Measurements from ENCODE around the gene GRIK5. TPM values are rescaled to one million over a fixed set of nuclear protein-coding genes. Genes with fewer than 3 reads are reported as not detected.
"Not testable (repeated sequence)": the region's sequence is repeated elsewhere in the genome, so short reads cannot be mapped to it uniquely, and the experiment has no call there.

GRIK5 gene
- total RNA-seq, 2 donors from 2014 or later, result 2.1 to 5.9 TPM

GRCh38 chr19:41993612-41994483 lies 76.2 kb downstream of the GRIK5 start, which contains the start of gene ATP1A3:
Gene ATP1A3 (minus strand): TSS chr19:41994230. CDS start chr19:41994076, 154 bp downstream.
- DNase-seq (peak; percentile 27 to 59 (median 36)), ATAC-seq (peak; percentile 56)
- intact Hi-C loops (cut with DNase I), result no loop called here
- no peaks in the 10 kb centered on the region for H3K9me3 ChIP-seq
- TF ChIP-seq CTCF (IDR thresholded peaks at IDR 0.05) (no peak), POLR2A (IDR thresholded peaks at IDR 0.05) (no peak)
- peak within 1 kb of the TSS in 1 of 2 donors; percentile 3 for H3K4me3 ChIP-seq
- H3K27me3 ChIP-seq, result peaks cover 0 to 21% of the 10 kb centered on the region in 2 donors
- H3K36me3 ChIP-seq (replicated peaks in 1 of 2; ENCODE audit: insufficient read depth in 1 of 2, low read depth in 2 of 2), result no peaks in the 10 kb centered on the region
- 0 to 1% methylated on average over 4 to 70 of the region's 84 CpGs for WGBS, 2 donors
- no peak within 1 kb of the TSS for H3K27ac ChIP-seq
- H3K4me1 ChIP-seq, result peaks cover 15% of the 10 kb centered on the region

GRCh38 chr19:41991925-41992569 lies 78.0 kb downstream of the GRIK5 start:
- H3K27ac ChIP-seq; DNase-seq; intact Hi-C loops (cut with DNase I); H3K9me3 ChIP-seq; H3K4me1 ChIP-seq; H3K4me3 ChIP-seq; ATAC-seq; H3K36me3 ChIP-seq (replicated peaks in 1 of 2; ENCODE audit: insufficient read depth in 1 of 2, low read depth in 2 of 2): not testable (repeated sequence)
- peaks cover 0 to 12% of the 10 kb centered on the region in 2 donors for H3K27me3 ChIP-seq
- WGBS, 2 donors, result 65 to 77% methylated on average over 5 to 9 of the region's 11 CpGs

GRCh38 chr19:41991025-41991424 lies 79.0 kb downstream of the GRIK5 start:
- whole genome bisulfite sequencing, 2 donors, result 23 to 40% methylated on average over 2 to 15 of the region's 15 CpGs
- H3K9me3 ChIP-seq, result no peaks in the 10 kb centered on the region
- H3K4me1 ChIP-seq, result peaks cover 9% of the 10 kb centered on the region
- no peaks in the 10 kb centered on the region for H3K36me3 ChIP-seq (replicated peaks in 1 of 2; ENCODE audit: insufficient read depth in 1 of 2, low read depth in 2 of 2)
- H3K27me3 ChIP-seq, result peaks cover 0 to 12% of the 10 kb centered on the region in 2 donors
- no peak overlapping the region for H3K27ac ChIP-seq
- intact Hi-C loops (cut with DNase I), result no loop called here
- H3K4me3 ChIP-seq, result no peak overlapping the region
- DNase-seq (no peak), ATAC-seq (no peak)
- TF ChIP-seq CTCF (IDR thresholded peaks at IDR 0.05) (no peak), POLR2A (IDR thresholded peaks at IDR 0.05) (no peak)

- 66 to 76% methylated on average over 2 of the region's 2 CpGs for WGBS, 2 donors
- TF ChIP-seq CTCF (IDR thresholded peaks at IDR 0.05), result no peak
- no peak for TF ChIP-seq POLR2A (IDR thresholded peaks at IDR 0.05)
- H3K9me3 ChIP-seq, result no peaks in the 10 kb centered on the region
- no peaks in the 10 kb centered on the region for H3K36me3 ChIP-seq (replicated peaks in 1 of 2; ENCODE audit: insufficient read depth in 1 of 2, low read depth in 2 of 2)
- intact Hi-C loops (cut with DNase I), result no loop called here
- no peak overlapping the region for H3K27ac ChIP-seq
- peaks cover 9% of the 10 kb centered on the region for H3K4me1 ChIP-seq
- no peak overlapping the region for H3K4me3 ChIP-seq
- DNase-seq (no peak), ATAC-seq (no peak)
- H3K27me3 ChIP-seq, result peaks cover 0 to 12% of the 10 kb centered on the region in 2 donors
Measured at GRCh38 chr19:41990615-41991014, 79.4 kb downstream of the GRIK5 start.

GRCh38 chr19:41990028-41990427 lies 80.0 kb downstream of the GRIK5 start:
- Histone ChIP-seq H3K4me1 (peaks cover 9% of the 10 kb centered on the region), H3K9me3 (no peaks in the 10 kb centered on the region), H3K27me3 (peaks cover 0 to 12% of the 10 kb centered on the region in 2 donors), H3K4me3 (no peak overlapping the region), H3K36me3 (replicated peaks in 1 of 2; ENCODE audit: insufficient read depth in 1 of 2, low read depth in 2 of 2) (no peaks in the 10 kb centered on the region), H3K27ac (no peak overlapping the region)
- ATAC-seq (no peak), DNase-seq (no peak)
- intact Hi-C loops (cut with DNase I), result no loop called here
- 67 to 80% methylated on average over 4 of the region's 4 CpGs for WGBS, 2 donors
- TF ChIP-seq POLR2A (IDR thresholded peaks at IDR 0.05) (no peak), CTCF (IDR thresholded peaks at IDR 0.05) (no peak)
